Ramos (cell line): Measurements from ENCODE around the gene SHD.
"Not testable (repeated sequence)": the region's sequence is repeated elsewhere in the genome, so short reads cannot be mapped to it uniquely, and the experiment has no call there.

ENCODE experiments used
- in situ Hi-C: fragments of 300-500 bp; cut with MboI; formaldehyde crosslinking; loops from one replicate; pipeline ENCODE4 v1.14.3; 2022; ENCODE audit warnings: low sequenced_read_pairs; ENCODE audit not compliant: unreplicated experiment

The SHD gene, protein sequence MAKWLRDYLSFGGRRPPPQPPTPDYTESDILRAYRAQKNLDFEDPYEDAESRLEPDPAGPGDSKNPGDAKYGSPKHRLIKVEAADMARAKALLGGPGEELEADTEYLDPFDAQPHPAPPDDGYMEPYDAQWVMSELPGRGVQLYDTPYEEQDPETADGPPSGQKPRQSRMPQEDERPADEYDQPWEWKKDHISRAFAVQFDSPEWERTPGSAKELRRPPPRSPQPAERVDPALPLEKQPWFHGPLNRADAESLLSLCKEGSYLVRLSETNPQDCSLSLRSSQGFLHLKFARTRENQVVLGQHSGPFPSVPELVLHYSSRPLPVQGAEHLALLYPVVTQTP

DNA sequence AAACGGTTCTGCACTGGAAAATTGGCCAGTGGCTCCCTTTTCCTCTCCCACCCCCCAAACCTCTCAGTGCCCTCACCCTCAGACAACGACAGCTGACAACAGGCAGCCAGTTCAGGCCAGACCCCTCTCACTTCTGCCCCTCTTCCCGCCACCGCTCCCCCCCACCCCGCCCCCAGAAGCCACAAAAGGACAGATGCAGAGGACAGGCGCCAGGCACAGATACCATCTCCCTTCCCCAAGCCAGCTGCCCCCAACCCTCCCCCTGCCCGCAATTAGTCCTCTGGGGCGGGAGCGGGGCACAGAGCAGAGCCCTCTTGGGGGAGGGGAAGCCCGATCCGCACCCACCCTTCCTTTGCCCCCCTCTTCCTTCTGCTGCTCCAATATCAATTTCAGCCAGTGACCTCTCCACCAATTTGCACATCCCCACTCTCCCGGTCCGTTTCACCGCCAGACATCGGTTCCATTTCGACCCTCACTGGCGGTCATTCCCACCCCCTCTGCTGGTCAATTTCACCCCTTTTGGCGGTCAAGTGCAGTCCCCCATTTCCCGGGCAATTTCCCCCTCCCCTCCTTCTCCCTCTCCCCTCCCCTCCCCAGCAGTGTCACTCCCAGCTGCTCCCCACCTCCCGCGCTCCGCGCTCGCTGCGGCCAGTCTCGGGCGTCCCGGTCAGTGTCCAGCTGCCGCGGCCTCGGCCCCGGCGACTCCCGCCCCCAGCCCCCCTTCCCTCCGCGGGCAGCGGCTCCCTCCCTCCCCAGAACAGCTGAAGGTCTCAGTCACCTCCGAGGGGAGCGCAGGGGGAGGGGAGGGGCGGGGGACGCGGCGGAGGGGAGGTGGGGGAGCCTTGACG is at the start of gene SHD:
SHD (plus strand) TSS at position 848 of the 848 bp plus-strand sequence. CDS start 798 bp downstream, outside the sequence.
- in situ Hi-C loops = no loop called here

DNA sequence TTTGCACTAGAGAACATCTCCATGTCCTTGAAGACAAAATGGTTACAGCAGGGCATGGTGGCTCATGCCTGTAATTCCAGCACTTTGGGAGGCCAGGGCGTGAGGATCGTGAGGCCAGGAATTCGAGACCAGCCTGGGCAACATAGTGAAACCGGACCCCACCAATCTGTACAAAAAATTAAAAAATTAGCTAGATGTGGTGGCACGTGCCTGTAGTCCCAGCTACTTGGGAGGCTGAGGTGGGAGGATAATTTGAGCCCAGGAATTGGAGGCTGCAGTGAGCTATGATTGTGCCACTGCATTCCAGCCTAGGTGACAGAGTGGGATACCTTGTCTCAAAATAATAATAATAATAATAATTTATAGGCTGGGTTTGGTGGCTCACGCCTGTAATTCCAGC is 48.8 kb upstream of the SHD start:
- in situ Hi-C loops = not testable (repeated sequence)

DNA sequence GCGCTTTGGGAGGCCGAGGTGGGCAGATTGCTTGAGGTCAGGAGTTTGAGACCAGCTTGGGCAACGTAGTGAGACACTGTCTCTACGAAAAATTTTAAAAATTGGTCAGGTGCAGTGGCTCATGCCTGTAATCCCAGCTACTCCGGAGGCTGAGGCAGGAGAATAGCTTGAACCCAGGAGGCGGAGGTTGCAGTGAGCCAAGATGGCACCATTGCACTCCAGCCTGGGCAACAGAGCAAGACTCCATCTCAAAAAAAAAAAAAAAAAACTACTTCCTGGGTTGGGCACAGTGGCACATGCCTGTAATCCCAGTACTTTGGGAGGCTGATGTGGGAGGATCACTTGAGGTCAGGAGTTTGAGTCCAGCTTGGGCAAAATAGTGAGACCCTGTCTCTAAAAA is 47.5 kb upstream of the SHD start:
- in situ Hi-C loops = not testable (repeated sequence)

DNA sequence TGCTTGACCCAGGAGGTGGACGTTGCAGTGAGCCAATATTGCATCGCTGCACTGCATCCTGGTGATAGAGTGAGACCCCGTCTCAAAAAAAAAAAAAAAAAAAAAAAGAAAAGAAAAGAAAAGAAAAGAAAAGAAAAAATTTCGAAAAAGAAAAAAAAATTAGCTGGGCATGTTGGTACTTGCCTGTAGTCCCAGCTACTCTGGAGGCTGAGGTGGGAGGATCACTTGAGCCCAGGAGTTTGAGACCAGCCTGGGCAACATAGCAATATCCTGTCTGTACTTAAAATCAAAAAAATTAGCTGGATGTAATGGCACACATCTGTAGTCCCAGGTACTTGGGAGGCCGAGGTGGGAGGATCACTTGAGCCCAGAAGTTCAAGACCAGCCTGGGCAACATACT is 46.9 kb upstream of the SHD start:
- in situ Hi-C loops = not testable (repeated sequence)

DNA sequence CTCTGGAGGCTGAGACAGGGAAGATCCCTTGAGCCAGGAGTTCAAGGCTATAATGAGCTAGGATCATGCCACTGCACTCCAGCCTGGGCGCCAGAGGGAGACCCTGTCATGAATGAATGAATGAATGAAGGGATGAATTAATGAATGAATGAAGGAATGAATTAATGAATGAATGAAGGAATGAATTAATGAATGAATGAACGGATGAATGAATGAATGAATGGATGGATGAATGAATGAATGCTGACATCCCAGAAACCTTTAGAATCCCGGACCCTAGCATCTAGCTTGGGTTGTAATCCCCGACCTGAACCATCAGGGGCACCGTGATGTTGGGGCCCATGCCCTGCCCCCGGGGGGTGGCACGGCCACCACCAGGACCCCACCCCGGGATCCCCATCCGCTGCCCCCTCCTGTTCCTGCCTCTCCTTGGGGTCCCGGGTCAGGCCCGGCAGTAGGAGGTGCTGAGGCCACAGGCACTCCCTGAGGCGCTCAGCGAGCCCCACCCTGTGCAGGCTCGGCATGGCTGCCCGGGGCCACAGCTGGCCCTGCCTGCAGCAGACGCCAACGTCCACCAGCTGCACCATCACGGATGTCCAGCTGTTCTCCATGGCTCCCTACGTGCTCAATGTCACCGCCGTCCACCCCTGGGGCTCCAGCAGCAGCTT is 46.3 kb upstream of the SHD start:
- in situ Hi-C loops = no loop called here

DNA sequence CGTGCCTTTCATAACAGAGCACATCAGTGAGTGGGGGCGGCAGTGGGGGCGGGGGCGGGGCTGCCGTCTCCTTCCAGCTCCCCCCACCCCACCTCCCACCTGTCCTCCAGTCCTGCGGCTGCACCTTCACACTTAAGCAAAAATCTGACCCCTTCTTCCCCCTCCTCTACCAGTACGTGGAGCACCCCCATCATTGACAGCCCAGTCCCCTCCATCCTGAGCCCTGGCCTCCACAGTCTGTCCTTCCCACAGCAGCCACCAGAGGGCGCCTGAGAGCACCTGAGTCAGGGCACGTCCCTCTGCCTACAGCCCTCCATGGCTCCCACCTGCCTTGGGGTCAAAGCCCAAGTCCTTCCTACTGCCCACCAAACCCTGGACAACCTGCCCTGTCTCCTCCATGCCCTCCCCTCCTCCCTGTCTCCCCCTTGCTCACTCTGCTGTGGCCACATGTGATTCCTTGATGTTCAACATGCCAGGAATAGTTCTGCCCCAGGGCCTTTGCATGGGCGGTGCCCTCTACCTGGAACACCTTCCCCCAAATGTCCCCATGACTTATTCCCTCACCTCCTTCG is 45.7 kb upstream of the SHD start:
- in situ Hi-C loops = no loop called here

DNA sequence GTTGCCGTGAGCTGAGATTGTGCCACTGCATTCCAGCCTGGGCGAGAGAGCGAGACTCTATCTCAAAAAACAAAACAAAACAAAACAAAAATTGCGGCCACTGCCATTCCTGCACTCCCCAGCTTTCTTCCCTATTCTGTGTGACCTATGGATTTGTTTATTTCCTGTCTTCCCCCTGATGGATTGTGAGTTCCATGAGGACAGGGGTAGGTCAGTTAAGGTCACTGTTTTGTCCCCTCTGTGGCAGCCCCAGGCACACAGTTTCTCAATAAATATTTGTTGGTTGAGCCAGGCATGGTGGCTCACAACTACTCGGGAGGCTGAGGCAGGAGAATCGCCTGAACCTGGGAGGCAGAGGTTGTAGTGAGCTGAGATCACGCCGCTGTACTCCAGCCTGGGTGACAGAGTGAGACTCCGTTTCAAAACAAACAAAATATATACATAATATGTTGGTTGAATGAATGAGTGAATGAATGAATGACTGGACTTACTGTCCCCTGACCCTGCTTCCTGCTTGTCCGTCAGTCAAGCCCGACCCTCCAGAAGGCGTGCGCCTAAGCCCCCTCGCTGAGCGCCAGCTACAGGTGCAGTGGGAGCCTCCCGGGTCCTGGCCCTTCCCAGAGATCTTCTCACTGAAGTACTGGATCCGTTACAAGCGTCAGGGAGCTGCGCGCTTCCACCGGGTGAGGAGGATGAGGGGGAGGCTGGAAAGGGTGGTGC is 44.8 kb upstream of the SHD start:
- in situ Hi-C loops = no loop called here

DNA sequence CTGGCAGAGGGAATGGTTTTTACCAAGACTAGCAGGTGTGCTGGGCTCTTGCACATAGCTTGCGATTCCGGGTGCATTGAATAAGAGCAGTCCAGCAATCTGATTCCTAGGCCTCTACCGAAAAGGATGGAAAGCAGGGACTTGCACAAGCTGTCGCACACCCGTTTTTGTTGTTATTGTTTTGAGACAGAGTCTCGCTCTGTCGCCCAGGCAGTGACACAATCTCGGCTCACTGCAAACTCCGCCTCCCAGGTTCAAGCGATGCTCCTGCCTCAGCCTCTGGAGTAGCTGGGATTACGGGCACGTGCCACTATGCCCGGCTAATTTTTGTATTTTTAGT is 44.2 kb upstream of the SHD start:
- in situ Hi-C loops = no loop called here

DNA sequence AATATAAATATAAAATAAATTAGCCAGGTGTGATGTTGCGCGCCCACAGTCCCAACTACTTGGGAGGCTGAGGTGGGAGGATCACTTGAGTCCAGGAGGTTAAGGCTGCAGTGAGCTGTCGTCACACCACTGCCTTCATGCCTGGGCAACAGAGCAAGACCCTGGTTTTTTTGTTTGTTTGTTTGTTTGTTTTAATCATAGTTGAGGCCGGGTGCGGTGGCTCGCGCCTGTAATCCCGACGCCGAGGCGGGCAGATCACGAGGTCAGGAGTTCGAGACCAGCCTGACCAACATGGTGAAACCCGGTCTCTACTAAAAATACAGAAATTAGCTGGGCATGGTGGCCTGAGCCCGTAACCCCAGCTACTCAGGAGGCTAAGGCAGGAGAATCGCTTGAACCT is 41.6 kb upstream of the SHD start:
- in situ Hi-C loops = not testable (repeated sequence)

DNA sequence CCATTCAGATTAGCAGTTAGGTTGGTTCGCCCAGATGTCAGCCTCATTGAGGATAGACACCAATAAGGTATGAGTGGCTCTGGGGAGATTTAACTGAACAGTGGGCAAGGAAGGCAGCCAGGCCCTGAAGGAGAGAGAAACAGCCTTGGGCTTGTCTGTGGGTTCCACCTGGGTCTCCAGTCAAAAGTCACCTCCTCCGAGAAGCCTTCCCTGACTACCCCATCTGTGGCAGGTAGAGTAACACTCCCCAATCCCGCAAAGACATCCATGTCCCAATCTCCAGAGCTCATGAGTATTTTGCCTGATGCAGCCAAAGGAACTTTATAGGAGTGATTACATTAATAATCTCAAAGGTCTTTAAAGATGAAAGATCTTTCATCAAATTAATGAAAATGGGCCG is 40.2 kb upstream of the SHD start:
- in situ Hi-C loops = no loop called here

DNA sequence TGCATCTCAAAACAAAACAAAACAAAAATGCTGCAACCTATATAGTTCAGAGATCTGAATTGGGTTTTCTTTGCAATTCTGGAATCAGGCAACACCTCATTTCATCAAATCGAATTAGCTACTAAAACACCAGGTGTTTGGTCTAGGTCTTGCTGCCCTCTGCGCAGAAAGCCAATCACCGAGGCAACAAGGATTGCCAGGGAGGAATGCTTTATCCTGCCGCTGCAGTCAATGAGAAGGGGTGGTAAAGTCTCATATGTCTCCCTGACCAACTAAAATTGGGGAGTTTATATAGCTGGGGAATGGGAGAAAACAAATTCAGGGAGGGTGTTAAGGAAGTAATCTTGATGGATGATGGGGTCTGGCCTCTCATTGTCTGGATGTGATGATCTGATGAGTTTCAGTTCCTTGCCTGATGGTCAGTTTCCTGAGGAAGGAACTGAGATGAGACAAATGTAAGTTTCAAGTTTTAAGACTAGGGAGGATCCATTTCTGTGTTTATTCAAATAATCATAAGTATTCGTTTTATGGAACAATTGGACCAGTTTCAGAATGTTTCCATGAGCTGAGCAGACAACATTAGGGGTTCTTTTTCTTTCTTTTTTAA is 37.1 kb upstream of the SHD start:
- in situ Hi-C loops = no loop called here

DNA sequence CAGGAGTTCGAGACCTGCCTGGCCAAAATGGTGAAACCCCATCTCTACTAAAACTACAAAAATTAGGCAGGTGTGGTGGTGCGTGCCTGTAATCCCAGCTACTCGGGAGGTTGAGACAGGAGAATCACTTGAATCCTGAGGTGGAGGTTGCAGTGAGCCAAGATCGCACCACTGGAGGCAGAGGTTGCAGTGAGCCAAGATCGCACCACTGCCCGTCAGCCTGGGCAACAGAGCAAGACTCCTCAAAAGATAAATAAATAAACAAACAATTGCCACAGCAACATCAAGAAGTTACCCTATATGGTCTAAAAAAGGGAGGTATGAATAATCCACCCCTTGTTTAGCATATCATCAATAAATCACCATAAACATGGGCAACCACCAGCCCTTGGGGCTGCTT is 33.1 kb upstream of the SHD start:
- in situ Hi-C loops = not testable (repeated sequence)

DNA sequence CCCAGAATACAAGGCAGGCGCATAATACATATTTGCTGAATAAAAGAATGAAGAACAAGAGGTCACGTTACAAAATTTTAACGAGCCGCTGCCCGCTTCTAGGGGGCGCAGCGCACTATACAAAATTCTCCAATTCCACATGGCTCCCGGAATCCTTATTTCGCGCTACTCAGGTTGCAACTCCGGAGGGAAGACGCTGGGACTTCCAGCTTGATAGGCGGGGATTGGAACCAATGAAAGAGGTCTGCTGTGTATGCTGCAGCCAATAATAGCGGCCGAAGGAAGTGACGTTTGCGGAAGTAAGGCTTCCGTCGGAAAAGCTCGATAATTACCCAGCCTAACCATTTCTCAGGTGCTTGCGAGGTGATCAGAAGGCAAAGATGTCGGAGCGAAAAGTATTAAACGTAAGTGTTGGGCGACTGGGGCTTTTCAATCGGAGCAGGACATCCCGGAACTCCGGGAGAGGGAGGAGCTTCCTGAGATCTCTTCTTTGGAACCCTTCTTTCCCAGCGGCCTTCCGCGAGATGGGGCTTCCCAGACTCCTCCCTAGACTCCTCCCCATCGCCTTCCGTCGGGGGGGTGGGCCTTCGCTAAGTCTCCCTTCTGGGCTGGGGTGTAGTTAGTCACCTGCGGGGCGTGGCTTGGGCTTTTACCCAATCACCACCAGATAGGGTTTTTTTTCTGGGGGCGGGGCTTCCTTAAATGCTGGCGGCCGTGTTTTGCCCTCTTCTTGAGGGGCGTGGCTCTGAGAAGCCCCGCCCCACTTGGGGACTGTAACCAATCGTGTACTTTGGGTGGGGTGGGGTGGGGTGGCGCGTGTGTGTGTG is 32.1 kb upstream of the SHD start, which contains the start of gene YJU2:
YJU2 (plus strand) TSS at position 314 of the 827 bp plus-strand sequence; CDS start at position 381, 67 bp downstream.
- in situ Hi-C loops = no loop called here

DNA sequence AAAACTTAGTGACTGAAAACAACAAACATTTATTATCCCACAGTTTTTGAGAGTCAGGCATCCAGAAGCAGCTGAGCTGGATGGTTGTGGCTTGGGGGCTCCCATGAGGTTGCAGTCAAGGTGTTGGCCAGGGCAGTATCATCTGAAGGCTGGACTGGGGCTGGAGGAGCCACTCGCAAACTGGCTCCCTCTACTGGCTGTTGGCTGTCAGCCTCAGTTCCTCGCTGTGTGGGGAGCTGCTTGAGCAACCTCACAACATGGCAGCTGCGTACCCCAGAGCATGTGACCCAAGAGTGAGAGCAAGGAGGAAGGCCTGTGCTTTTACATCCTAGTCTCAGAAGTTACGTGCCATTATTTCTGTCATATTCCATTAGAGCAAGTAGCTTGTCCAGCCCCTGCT is 22.5 kb upstream of the SHD start:
- in situ Hi-C loops = no loop called here

DNA sequence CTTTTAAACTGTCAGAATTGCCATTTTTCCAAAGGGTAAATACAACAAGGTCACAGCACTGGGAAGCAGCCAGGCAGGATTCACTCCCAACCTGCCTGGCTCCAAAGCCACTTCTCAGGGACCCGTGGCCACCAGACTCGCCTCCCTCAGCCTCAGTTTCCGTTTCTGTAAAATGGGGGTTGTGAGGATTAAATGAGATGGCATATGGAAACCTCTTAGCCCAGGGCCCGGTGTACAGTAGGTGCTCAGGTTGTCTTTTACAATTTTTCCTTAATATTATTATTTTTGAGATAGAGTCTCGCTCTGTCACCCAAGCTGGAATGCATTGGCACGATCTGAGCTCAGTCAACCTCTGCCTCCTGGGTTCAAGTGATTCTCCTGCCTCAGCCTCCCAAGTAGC is 22.0 kb upstream of the SHD start:
- in situ Hi-C loops = no loop called here

DNA sequence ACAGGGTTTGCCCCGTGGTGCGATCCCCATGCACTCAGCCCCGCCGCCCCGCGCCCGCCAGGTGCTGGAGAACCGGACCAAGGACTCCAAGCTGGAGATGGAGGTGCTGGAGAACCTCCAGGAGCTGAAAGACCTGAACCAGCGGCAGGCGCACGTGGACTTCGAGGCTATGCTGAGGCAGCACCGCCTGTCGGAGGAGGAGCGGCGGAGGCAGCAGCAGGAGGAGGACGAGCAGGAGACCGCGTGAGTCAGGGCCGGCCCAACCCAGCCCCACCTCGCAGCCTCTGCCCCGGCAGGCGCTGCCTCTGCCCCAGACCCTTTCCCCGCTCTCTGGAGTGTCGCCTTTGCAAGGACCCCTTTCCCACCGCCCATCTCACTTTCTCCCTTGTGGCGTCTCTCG is 20.9 kb upstream of the SHD start:
- in situ Hi-C loops = no loop called here

DNA sequence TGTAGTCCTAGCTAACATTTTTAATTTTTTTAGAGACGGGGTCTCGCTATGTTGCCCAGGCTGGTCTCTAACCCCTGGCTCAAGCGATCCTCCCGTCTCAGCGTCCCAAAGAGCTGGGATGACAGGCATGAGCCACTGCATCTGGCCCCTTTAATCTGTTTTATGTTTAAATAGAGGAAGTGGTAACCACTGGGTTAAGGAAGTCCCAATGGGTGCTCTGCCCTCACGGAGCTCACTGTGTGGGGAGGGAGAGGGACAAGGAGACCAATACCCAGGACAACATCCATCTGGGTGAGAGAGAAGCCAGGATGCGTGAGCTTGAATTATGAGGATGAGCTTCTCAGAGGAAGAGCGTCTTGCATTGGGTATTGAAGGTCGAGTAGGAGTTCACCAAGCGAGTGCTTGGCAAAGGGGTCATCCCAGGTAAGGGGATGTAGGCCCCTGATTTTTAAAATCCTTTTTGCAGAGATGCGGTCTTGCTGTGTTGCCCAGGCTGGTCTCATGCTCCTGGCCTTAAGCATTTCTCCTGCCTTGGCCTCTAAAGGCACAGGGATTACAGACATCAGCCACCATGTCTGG is 18.4 kb upstream of the SHD start:
- in situ Hi-C loops = loop anchor here (10.0 kb wide), 1 partner anchor 264 kb away; no protein-coding TSS in a partner anchor

DNA sequence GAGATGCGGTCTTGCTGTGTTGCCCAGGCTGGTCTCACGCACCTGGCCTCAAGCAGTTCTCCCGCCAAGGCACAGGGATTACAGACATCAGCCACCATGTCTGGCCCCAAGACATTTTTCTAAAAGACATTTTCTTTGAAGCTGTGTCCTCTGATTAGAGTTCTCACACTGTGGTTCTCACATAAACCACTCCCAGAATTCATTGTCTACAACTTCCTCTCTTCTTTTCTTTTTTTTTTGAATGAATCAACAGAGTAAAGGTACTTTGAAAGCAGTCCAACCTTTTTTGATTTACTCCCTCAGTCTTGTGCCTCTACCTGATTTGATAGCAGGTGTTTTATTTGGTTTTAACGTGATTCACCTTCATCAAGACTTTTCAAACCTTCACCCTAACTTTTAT is 14.3 kb upstream of the SHD start:
- in situ Hi-C loops = loop anchor here (10.0 kb wide), 1 partner anchor 260 kb away; no protein-coding TSS in a partner anchor
